ENCODE results near the gene APBB2.
A peak's percentile ranks its signal among the peaks of the same experiment; 100 is the strongest.

DNA sequence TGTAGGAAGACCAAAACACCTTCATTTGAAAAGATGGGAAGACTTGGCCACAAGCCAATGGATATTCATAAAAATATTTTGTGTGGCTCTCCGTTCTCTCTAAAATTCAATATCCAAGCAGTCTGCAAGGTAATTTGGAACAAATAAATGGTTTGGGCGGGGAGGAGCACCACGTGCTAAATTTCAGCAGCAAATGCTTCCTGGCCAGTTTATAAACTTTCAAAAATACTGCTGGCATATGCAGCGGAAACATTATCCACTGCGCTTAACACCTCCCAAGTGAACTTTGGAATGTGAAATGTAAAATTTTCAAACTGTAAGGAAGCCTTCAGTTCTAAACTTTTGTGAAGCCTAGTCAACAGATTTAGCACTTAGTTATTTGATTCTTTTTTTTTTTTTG lies 273.6 kb downstream of the APBB2 start:
- TF ChIP-seq, protein P1, sequence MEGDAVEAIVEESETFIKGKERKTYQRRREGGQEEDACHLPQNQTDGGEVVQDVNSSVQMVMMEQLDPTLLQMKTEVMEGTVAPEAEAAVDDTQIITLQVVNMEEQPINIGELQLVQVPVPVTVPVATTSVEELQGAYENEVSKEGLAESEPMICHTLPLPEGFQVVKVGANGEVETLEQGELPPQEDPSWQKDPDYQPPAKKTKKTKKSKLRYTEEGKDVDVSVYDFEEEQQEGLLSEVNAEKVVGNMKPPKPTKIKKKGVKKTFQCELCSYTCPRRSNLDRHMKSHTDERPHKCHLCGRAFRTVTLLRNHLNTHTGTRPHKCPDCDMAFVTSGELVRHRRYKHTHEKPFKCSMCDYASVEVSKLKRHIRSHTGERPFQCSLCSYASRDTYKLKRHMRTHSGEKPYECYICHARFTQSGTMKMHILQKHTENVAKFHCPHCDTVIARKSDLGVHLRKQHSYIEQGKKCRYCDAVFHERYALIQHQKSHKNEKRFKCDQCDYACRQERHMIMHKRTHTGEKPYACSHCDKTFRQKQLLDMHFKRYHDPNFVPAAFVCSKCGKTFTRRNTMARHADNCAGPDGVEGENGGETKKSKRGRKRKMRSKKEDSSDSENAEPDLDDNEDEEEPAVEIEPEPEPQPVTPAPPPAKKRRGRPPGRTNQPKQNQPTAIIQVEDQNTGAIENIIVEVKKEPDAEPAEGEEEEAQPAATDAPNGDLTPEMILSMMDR (IDR thresholded peaks at IDR 0.05; ENCODE audit: low read depth, low read length, missing input control): no peak
- TF ChIP-seq JUND (IDR thresholded peaks at IDR 0.05) (no peak), RAD21 (IDR thresholded peaks at IDR 0.05) (no peak), YY1 (IDR thresholded peaks at IDR 0.05) (no peak), FOXA1 (IDR thresholded peaks at IDR 0.05) (no peak), TAF1 (conservative IDR thresholded peaks at IDR 0.05) (no peak), SP1 (IDR thresholded peaks at IDR 0.05) (no peak), GABPA (IDR thresholded peaks at IDR 0.05 in 1 of 2, conservative IDR thresholded peaks at IDR 0.05 in 1 of 2) (no peak), HNF4A (conservative IDR thresholded peaks at IDR 0.05) (peak in 1 of 2 donors; percentile 27), HNF4G (IDR thresholded peaks at IDR 0.05) (no peak), NR2F2 (IDR thresholded peaks at IDR 0.05) (no peak)
- TF ChIP-seq, protein P2, sequence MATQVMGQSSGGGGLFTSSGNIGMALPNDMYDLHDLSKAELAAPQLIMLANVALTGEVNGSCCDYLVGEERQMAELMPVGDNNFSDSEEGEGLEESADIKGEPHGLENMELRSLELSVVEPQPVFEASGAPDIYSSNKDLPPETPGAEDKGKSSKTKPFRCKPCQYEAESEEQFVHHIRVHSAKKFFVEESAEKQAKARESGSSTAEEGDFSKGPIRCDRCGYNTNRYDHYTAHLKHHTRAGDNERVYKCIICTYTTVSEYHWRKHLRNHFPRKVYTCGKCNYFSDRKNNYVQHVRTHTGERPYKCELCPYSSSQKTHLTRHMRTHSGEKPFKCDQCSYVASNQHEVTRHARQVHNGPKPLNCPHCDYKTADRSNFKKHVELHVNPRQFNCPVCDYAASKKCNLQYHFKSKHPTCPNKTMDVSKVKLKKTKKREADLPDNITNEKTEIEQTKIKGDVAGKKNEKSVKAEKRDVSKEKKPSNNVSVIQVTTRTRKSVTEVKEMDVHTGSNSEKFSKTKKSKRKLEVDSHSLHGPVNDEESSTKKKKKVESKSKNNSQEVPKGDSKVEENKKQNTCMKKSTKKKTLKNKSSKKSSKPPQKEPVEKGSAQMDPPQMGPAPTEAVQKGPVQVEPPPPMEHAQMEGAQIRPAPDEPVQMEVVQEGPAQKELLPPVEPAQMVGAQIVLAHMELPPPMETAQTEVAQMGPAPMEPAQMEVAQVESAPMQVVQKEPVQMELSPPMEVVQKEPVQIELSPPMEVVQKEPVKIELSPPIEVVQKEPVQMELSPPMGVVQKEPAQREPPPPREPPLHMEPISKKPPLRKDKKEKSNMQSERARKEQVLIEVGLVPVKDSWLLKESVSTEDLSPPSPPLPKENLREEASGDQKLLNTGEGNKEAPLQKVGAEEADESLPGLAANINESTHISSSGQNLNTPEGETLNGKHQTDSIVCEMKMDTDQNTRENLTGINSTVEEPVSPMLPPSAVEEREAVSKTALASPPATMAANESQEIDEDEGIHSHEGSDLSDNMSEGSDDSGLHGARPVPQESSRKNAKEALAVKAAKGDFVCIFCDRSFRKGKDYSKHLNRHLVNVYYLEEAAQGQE (IDR thresholded peaks at IDR 0.05): no peak
- TF ChIP-seq, protein P3, sequence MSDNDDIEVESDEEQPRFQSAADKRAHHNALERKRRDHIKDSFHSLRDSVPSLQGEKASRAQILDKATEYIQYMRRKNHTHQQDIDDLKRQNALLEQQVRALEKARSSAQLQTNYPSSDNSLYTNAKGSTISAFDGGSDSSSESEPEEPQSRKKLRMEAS (IDR thresholded peaks at IDR 0.05): no peak
- TF ChIP-seq, protein P4, sequence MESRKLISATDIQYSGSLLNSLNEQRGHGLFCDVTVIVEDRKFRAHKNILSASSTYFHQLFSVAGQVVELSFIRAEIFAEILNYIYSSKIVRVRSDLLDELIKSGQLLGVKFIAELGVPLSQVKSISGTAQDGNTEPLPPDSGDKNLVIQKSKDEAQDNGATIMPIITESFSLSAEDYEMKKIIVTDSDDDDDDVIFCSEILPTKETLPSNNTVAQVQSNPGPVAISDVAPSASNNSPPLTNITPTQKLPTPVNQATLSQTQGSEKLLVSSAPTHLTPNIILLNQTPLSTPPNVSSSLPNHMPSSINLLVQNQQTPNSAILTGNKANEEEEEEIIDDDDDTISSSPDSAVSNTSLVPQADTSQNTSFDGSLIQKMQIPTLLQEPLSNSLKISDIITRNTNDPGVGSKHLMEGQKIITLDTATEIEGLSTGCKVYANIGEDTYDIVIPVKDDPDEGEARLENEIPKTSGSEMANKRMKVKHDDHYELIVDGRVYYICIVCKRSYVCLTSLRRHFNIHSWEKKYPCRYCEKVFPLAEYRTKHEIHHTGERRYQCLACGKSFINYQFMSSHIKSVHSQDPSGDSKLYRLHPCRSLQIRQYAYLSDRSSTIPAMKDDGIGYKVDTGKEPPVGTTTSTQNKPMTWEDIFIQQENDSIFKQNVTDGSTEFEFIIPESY (IDR thresholded peaks at IDR 0.05): no peak

Data from liver (tissue), 3 donors.